NCI-H460 (cell line): ENCODE results near the gene PPP1R7. TPM values are rescaled to one million over a fixed set of nuclear protein-coding genes. Genes with fewer than 3 reads are reported as not detected.

Experiments
- DNase-seq: peaks from one replicate; pipeline ENCODE4 v3.0.0-alpha.2; 2016; ENCODE audit warnings: low read depth; ENCODE audit errors: extremely low read depth
- small RNA-seq, 2 experiments: library from RNA; depleted of rRNA; stranded (forward); fragments of <200 nt; gene quantifications; one replicate each; pipeline ENCODE3, GENCODE V24; 2014
- total RNA-seq: library from RNA; depleted of rRNA; stranded (reverse); fragments of >200 nt; shearing (Covaris generic); gene quantifications from 2 replicates; pipeline ENCODE4 v1.2.3, GENCODE V29; 2014; rRNA removed

Gene PPP1R7
- total RNA-seq, 1 experiment from 2014 or later: 74.1 TPM

- no peak for DNase-seq
Observed at GRCh38 chr2:241224851-241225438, 74.7 kb downstream of the PPP1R7 start.

GRCh38 chr2:241225545-241225944 is 75.3 kb downstream of the PPP1R7 start:
- no peak for DNase-seq

- DNase-seq: no peak
Observed at GRCh38 chr2:241225983-241226382, 75.7 kb downstream of the PPP1R7 start.

- DNase-seq: no peak
Observed at GRCh38 chr2:241226723-241227572, 76.7 kb downstream of the PPP1R7 start.

GRCh38 chr2:241227594-241227993 is 77.3 kb downstream of the PPP1R7 start:
- no peak for DNase-seq

- DNase-seq: no peak
Observed at GRCh38 chr2:241228081-241228859, 78.0 kb downstream of the PPP1R7 start.

GRCh38 chr2:241228860-241229516 is 78.7 kb downstream of the PPP1R7 start:
- no peak for DNase-seq

GRCh38 chr2:241229563-241230401 is 79.5 kb downstream of the PPP1R7 start:
- DNase-seq: no peak

GRCh38 chr2:241230435-241230834 is 80.2 kb downstream of the PPP1R7 start:
- no peak for DNase-seq

- DNase-seq: no peak
Observed at GRCh38 chr2:241232736-241233575, 82.7 kb downstream of the PPP1R7 start.

Small RNA genes within 50 kb of the gene (small RNA-seq; reads per million reads assigned to genes)
- gene AC005237.2: 0 reads per million in 2 experiments

Other genes starting within 250 kb of the PPP1R7 start
- not detected in 2 replicates for gene CROCC2, start 244.1 kb upstream of the PPP1R7 start, total RNA-seq
- gene SNED1, start 151.8 kb upstream of the PPP1R7 start, total RNA-seq: 0.77 and 1.2 TPM in 2 replicates
- 20.2 and 36.9 TPM in 2 replicates for gene MTERF4, start 48.2 kb upstream of the PPP1R7 start, total RNA-seq
- 2.1 and 4.9 TPM in 2 replicates for gene PASK, start 995 bp upstream of the PPP1R7 start, total RNA-seq
- 1.2 and 1.9 TPM in 2 replicates for gene ANO7, start 38.2 kb downstream of the PPP1R7 start, total RNA-seq
- gene HDLBP, start 165.2 kb downstream of the PPP1R7 start, total RNA-seq: 603 and 606 TPM in 2 replicates
- 378 and 405 TPM in 2 replicates for gene SEPTIN2, start 165.5 kb downstream of the PPP1R7 start, total RNA-seq
- 29.2 and 30.4 TPM in 2 replicates for gene FARP2, start 205.8 kb downstream of the PPP1R7 start, total RNA-seq